ENCODE results near the gene TINAGL1. TPM values are rescaled to one million over a fixed set of nuclear protein-coding genes. Genes with fewer than 3 reads are reported as not detected.

The TINAGL1 gene
- total RNA-seq, 1 experiment from 2014 or later = 57.9 TPM

- POLR2A ChIA-PET = no interaction called here
- intact Hi-C loops (cut with micrococcal nuclease) = no loop called here
Observed at GRCh38 chr1:31573261-31573660, 3.1 kb upstream of the TINAGL1 start.

GRCh38 chr1:31574749-31575368 is 1.5 kb upstream of the TINAGL1 start:
- POLR2A ChIA-PET = no interaction called here
- RAD21 ChIA-PET (ENCODE audit: low non-redundant PET in 1 of 2, low total read pairs in 2 of 2, uncharacterized antibody in 2 of 2, unreplicated experiment in 2 of 2) = no interaction called here
- H3K9ac ChIP-seq (ENCODE audit: low read length) = peak overlapping the region; percentile 86
- no peaks in the 10 kb centered on the region for H3K9me2 ChIP-seq (ENCODE audit: insufficient read depth)
- H3K36me3 ChIP-seq (ENCODE audit: control insufficient read depth in 1 of 2, insufficient read depth in 2 of 2, low read length in 2 of 2) = peaks cover 0 to 10% of the 10 kb centered on the region in 2 experiments; a peak in 1 of 4 replicates
- H3K4me3 ChIP-seq (replicated peaks in 1 of 2; ENCODE audit: low read depth in 1 of 2, low read length in 2 of 2) = peak overlapping the region; percentile 73 to 96
- H2AFZ ChIP-seq (ENCODE audit: low read depth, low read length, poor library complexity, severe bottlenecking) = no peak overlapping the region
- ATAC-seq = peak; percentile 15
- H4K20me1 ChIP-seq (ENCODE audit: insufficient read depth) = no peaks in the 10 kb centered on the region
- no peaks in the 10 kb centered on the region for H3K9me3 ChIP-seq (ENCODE audit: control insufficient read depth in 1 of 2, insufficient read depth in 1 of 2, low read depth in 1 of 2, low read length in 2 of 2)
- intact Hi-C loops (cut with micrococcal nuclease) = no loop called here
- H3K27me3 ChIP-seq (ENCODE audit: insufficient read depth, low read length) = no peaks in the 10 kb centered on the region
- H3K4me2 ChIP-seq (ENCODE audit: low read length) = peak overlapping the region; percentile 96
- peaks cover 43 to 80% of the 10 kb centered on the region in 2 experiments for H3K4me1 ChIP-seq (ENCODE audit: control insufficient read depth in 1 of 2, insufficient read depth in 2 of 2, low read length in 2 of 2)
- CTCF ChIA-PET = interaction anchor here (1.1 to 2.1 kb wide), 4 partner anchors 10 to 26 kb away, joined by 3 to 6 read pairs (median 6); no protein-coding TSS in a partner anchor
- peaks cover 29% of the 10 kb centered on the region for H3K79me2 ChIP-seq (ENCODE audit: insufficient read depth, low read length)
- H3K27ac ChIP-seq (ENCODE audit: low read depth, low read length) = peak overlapping the region; percentile 92
- TF ChIP-seq TCF7L2 (IDR thresholded peaks at IDR 0.05; ENCODE audit: borderline replicate concordance, extremely low read depth, insufficient read depth, insufficient read length) (no peak), MAX (IDR thresholded peaks at IDR 0.05) (no peak), CBX3 (IDR thresholded peaks at IDR 0.05; ENCODE audit: low read depth) (no peak), REST (IDR thresholded peaks at IDR 0.05; ENCODE audit: low read depth) (no peak), ZNF274 (IDR thresholded peaks at IDR 0.05; ENCODE audit: low read depth, low read length) (no peak)
- DNase-seq (ENCODE audit: low read depth, low spot score) = no peak
- BruUV-seq (replicated peaks) = TSS peak; percentile 36

More at GRCh38 chr1:31573261-31573660, 3.1 kb upstream of the TINAGL1 start:
- Histone ChIP-seq H3K9me2 (ENCODE audit: insufficient read depth) (no peaks in the 10 kb centered on the region), H3K4me1 (ENCODE audit: control insufficient read depth in 1 of 2, insufficient read depth in 2 of 2, low read length in 2 of 2) (peaks cover 51 to 89% of the 10 kb centered on the region in 2 experiments), H3K9ac (ENCODE audit: low read length) (peak overlapping the region; percentile 86), H2AFZ (ENCODE audit: low read depth, low read length, poor library complexity, severe bottlenecking) (no peak overlapping the region), H3K4me3 (replicated peaks in 1 of 2; ENCODE audit: low read depth in 1 of 2, low read length in 2 of 2) (peak overlapping the region in 1 of 2 experiments; percentile 42; a peak in 2 of 4 replicates), H3K9me3 (ENCODE audit: control insufficient read depth in 1 of 2, insufficient read depth in 1 of 2, low read depth in 1 of 2, low read length in 2 of 2) (no peaks in the 10 kb centered on the region), H3K36me3 (ENCODE audit: control insufficient read depth in 1 of 2, insufficient read depth in 2 of 2, low read length in 2 of 2) (no peaks in the 10 kb centered on the region), H3K27me3 (ENCODE audit: insufficient read depth, low read length) (no peaks in the 10 kb centered on the region), H3K4me2 (ENCODE audit: low read length) (peak overlapping the region; percentile 96), H3K27ac (ENCODE audit: low read depth, low read length) (peak overlapping the region; percentile 92), H3K79me2 (ENCODE audit: insufficient read depth, low read length) (peaks cover 18% of the 10 kb centered on the region), H4K20me1 (ENCODE audit: insufficient read depth) (no peaks in the 10 kb centered on the region)
- RAD21 ChIA-PET (ENCODE audit: low non-redundant PET in 1 of 2, low total read pairs in 2 of 2, uncharacterized antibody in 2 of 2, unreplicated experiment in 2 of 2) = no interaction called here
- BruUV-seq (replicated peaks) = no TSS peak
- ATAC-seq = no peak
- DNase-seq (ENCODE audit: low read depth, low spot score) = no peak
- CTCF ChIA-PET = interaction anchor here (1.8 to 2.1 kb wide), 2 partner anchors 8 to 10 kb away, joined by 6 read pairs; no protein-coding TSS in a partner anchor
- no peak for TF ChIP-seq TCF7L2 (IDR thresholded peaks at IDR 0.05; ENCODE audit: borderline replicate concordance, extremely low read depth, insufficient read depth, insufficient read length)
- TF ChIP-seq SRF (IDR thresholded peaks at IDR 0.05; ENCODE audit: low read depth) = no peak
